PC-3 (cell line): ENCODE results near the gene TCF19. TPM values are rescaled to one million over a fixed set of nuclear protein-coding genes. Genes with fewer than 3 reads are reported as not detected.

Source experiments
- ATAC-seq: fragments of 200-7000 bp; cut with Tn5 transposase; 2 replicates; pipeline ENCODE4 v1.9.1; 2020; ENCODE audit warnings: mild to moderate bottlenecking, moderate library complexity
- BruUV-seq: library from RNA; stranded (reverse); fragments of 400-500 nt; replicated peaks from 2 replicates; lab custom pipeline; 2021; lab: Mats Ljungman, UMichigan
- CTCF ChIA-PET: fragments of 300-600 bp; sonication (Branson Sonifier 250); formaldehyde crosslinking; loops from one replicate; lab custom pipeline; 2022; ENCODE audit warnings: antibody characterized with exemption; lab: Charles Lee
- POLR2A ChIA-PET: fragments of 300-600 bp; sonication (Branson Sonifier 250); formaldehyde crosslinking; loops from one replicate; lab custom pipeline; 2022; ENCODE audit warnings: antibody characterized with exemption; ENCODE audit not compliant: unreplicated experiment; lab: Charles Lee
- DNase-seq: peaks from one replicate; pipeline ENCODE4 v3.0.0-alpha.2; 2015
- H2AFZ ChIP-seq: fragments of 300-600 bp; sonication (generic); 2 replicates; pipeline ENCODE4 v1.6.0; 2016; ENCODE audit warnings: antibody characterized with exemption, low read length
- H3F3A ChIP-seq: fragments of 300-600 bp; sonication (generic); one replicate; pipeline ENCODE4 v1.6.0; 2017; ENCODE audit warnings: antibody characterized with exemption, low read length, control low read depth, mild to moderate bottlenecking; ENCODE audit not compliant: unreplicated experiment
- H3K27ac ChIP-seq: fragments of 300-600 bp; sonication (generic); 2 replicates; pipeline ENCODE4 v1.5.1; 2016; ENCODE audit warnings: mild to moderate bottlenecking, low read length
- H3K27me3 ChIP-seq: fragments of 300-600 bp; sonication (generic); 2 replicates; pipeline ENCODE4 v1.6.1; 2016; ENCODE audit warnings: low read length, mixed read lengths
- H3K36me3 ChIP-seq: fragments of 300-600 bp; sonication (generic); 2 replicates; pipeline ENCODE4 v1.6.1; 2016; ENCODE audit warnings: low read depth, mixed run types, low read length, mixed read lengths
- H3K4me1 ChIP-seq: fragments of 300-600 bp; sonication (generic); 2 replicates; pipeline ENCODE4 v1.5.1; 2016; ENCODE audit warnings: low read length; ENCODE audit not compliant: insufficient read depth
- H3K4me2 ChIP-seq: fragments of 300-600 bp; sonication (generic); 2 replicates; pipeline ENCODE4 v1.6.0; 2016; ENCODE audit warnings: low read length
- H3K4me3 ChIP-seq: fragments of 300-600 bp; sonication (generic); 2 replicates; pipeline ENCODE4 v1.5.1; 2016; ENCODE audit warnings: mild to moderate bottlenecking, low read length, mixed read lengths
- H3K79me2 ChIP-seq: fragments of 300-600 bp; sonication (generic); 2 replicates; pipeline ENCODE4 v1.6.1; 2017; ENCODE audit warnings: low read length, mixed read lengths
- H3K9ac ChIP-seq: fragments of 300-600 bp; sonication (generic); 2 replicates; pipeline ENCODE4 v1.6.0; 2016; ENCODE audit warnings: mild to moderate bottlenecking, low read length
- H3K9me2 ChIP-seq: fragments of 300-600 bp; sonication (generic); replicated peaks from 2 replicates; pipeline ENCODE4 v1.6.1; 2016; ENCODE audit warnings: mixed run types, low read length, mixed read lengths
- H3K9me3 ChIP-seq: fragments of 300-600 bp; sonication (generic); 2 replicates; pipeline ENCODE4 v1.6.1; 2016; ENCODE audit warnings: low read length, mixed read lengths
- H4K20me1 ChIP-seq: fragments of 300-600 bp; sonication (generic); 2 replicates; pipeline ENCODE4 v1.6.1; 2016; ENCODE audit warnings: low read length, mixed read lengths
- EZH2 ChIP-seq: fragments of 300-600 bp; sonication (generic); IDR thresholded peaks from one replicate; pipeline ENCODE4 v1.6.1; 2017; ENCODE audit warnings: antibody characterized with exemption, mild to moderate bottlenecking, low read length; ENCODE audit not compliant: unreplicated experiment
- EZH2phosphoT487 ChIP-seq: fragments of 300-600 bp; sonication (generic); IDR thresholded peaks from 2 replicates; pipeline ENCODE4 v1.6.1; 2018; ENCODE audit warnings: mild to moderate bottlenecking, antibody characterized with exemption, low read length, borderline replicate concordance
- intact Hi-C: fragments of 100-400 bp; cut with micrococcal nuclease; formaldehyde crosslinking; loops from 2 replicates; pipeline ENCODE4 v1.9.0; 2023
- total RNA-seq: library from RNA; depleted of rRNA; stranded (reverse); fragments of >200 nt; gene quantifications from 2 replicates; pipeline ENCODE4 v1.2.3, GENCODE V29; 2014
- TF ChIP-seq, protein P1 (sequence below): fragments of 300-600 bp; sonication (generic); conservative IDR thresholded peaks from 2 replicates; pipeline ENCODE4 v1.5.1; 2017; ENCODE audit warnings: antibody characterized with exemption, low read depth, mild to moderate bottlenecking, low read length

TCF19 gene
- total RNA-seq, 1 experiment from 2014 or later: 88.6 TPM

DNA sequence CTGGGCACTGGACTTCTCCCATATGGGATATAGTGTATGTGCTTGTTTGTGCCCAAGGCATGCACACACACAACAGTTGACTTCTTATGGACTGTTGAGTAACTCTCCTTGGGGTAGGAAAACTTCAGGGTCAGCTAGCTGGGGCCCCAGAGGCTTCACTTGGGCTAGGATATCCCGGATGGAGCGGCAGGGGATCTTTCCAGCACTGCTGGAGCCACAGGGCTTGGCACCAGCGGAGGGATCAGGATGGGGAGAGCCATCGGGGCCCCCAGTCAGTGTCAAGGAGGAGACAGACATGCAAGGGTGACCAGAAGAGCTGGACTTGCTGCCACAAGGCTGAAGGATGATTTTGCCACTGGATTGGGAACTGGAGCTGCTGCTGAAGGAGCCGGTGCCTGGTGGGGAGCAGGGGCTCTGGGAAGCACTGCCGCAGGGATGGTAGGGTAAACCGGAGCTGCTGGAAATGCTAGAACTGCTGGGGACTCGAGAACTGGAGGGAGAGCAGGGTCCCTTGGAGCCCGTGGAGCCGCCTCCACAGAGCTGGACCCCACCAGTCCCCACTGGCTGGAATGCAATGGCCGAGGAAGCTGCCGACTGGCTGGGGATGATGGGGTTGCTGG lies 42.3 kb upstream of the TCF19 start:
- no peak for ATAC-seq
- Histone ChIP-seq H4K20me1 (no peaks in the 10 kb centered on the region), H3K9ac (no peak overlapping the region), H3K4me3 (no peak overlapping the region), H3K27me3 (no peaks in the 10 kb centered on the region), H3K9me2 (no peaks in the 10 kb centered on the region), H3K27ac (no peak overlapping the region), H3K9me3 (no peaks in the 10 kb centered on the region), H3K4me1 (peaks cover 36% of the 10 kb centered on the region), H3K79me2 (peaks cover 26% of the 10 kb centered on the region), H3K36me3 (no peaks in the 10 kb centered on the region), H3K4me2 (peak overlapping the region; percentile 84), H3F3A (no peaks in the 10 kb centered on the region), H2AFZ (no peak overlapping the region)
- TF ChIP-seq, protein P1, sequence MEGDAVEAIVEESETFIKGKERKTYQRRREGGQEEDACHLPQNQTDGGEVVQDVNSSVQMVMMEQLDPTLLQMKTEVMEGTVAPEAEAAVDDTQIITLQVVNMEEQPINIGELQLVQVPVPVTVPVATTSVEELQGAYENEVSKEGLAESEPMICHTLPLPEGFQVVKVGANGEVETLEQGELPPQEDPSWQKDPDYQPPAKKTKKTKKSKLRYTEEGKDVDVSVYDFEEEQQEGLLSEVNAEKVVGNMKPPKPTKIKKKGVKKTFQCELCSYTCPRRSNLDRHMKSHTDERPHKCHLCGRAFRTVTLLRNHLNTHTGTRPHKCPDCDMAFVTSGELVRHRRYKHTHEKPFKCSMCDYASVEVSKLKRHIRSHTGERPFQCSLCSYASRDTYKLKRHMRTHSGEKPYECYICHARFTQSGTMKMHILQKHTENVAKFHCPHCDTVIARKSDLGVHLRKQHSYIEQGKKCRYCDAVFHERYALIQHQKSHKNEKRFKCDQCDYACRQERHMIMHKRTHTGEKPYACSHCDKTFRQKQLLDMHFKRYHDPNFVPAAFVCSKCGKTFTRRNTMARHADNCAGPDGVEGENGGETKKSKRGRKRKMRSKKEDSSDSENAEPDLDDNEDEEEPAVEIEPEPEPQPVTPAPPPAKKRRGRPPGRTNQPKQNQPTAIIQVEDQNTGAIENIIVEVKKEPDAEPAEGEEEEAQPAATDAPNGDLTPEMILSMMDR: no peak
- no peak for TF ChIP-seq EZH2phosphoT487
- no peak for TF ChIP-seq EZH2
- BruUV-seq: no TSS peak
- ChIA-PET POLR2A (no interaction called here), CTCF (no interaction called here)
- DNase-seq: no peak
- intact Hi-C loops: loop anchor here (1.0 kb wide), 1 partner anchor 22 kb away; no protein-coding TSS in a partner anchor

DNA sequence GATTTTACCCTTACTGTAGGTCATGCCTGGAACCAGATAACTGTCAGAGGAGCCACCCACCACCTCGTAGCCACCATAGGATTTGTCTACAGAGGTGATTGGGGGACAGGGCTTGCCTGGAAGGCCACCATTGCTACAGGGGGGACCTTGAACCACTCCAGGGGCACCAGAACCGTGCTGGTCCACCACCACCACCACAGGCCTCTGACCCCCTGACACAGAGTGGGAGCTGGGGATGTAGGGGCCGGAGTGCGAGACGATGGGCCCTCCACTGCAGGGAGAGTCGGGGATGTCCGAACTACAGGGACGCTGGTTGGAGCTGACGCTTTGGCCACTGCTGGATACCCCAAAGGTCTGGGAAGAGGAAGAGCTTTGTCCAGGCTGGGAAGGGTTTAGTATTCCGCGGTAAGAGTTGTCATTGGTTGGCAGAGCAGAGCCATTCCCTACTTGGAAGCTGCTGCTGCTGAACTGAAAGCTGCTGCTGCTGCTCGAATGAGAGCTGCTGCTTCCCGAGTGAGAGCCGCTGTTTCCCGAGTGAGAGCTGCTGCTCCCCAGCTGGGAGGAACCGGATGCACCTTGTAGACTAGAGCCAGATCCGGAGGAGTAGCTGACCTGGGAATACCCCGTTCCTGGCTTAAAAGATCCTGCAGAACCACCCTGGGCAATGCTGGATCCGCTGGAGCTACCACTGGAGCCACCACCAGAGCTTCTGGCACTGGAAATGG lies 41.6 kb upstream of the TCF19 start:
- Histone ChIP-seq H3K9me2 (no peaks in the 10 kb centered on the region), H3K36me3 (no peaks in the 10 kb centered on the region), H3K9ac (no peak overlapping the region), H3K27ac (no peak overlapping the region), H3K4me1 (peaks cover 36% of the 10 kb centered on the region), H3K4me3 (no peak overlapping the region), H3K4me2 (0 out of 2 replicates have a peak overlapping the region, but pooled peaks have one; percentile 26), H3F3A (no peaks in the 10 kb centered on the region), H4K20me1 (no peaks in the 10 kb centered on the region), H3K79me2 (peaks cover 26% of the 10 kb centered on the region), H3K9me3 (no peaks in the 10 kb centered on the region), H3K27me3 (no peaks in the 10 kb centered on the region), H2AFZ (no peak overlapping the region)
- intact Hi-C loops: no loop called here
- no TSS peak for BruUV-seq
- ChIA-PET POLR2A (no interaction called here), CTCF (interaction anchor here (0.5 kb wide), 1 partner anchor 44 kb away, joined by 3 read pairs; no protein-coding TSS in a partner anchor)
- TF ChIP-seq EZH2 (no peak), EZH2phosphoT487 (no peak)
- TF ChIP-seq, protein P1: no peak
- no peak for ATAC-seq
- no peak for DNase-seq

GRCh38 chr6:31118178-31118577 lies 40.2 kb upstream of the TCF19 start:
- no TSS peak for BruUV-seq

More at GRCh38 chr6:31118178-31118577, 40.2 kb upstream of the TCF19 start:
- H3F3A ChIP-seq: no peaks in the 10 kb centered on the region
- peaks cover 26% of the 10 kb centered on the region for H3K79me2 ChIP-seq
- no peak overlapping the region for H3K4me3 ChIP-seq
- no peak overlapping the region for H3K27ac ChIP-seq
- peaks cover 28% of the 10 kb centered on the region for H3K4me1 ChIP-seq
- H3K9ac ChIP-seq: no peak overlapping the region
- no peak for DNase-seq
- no peaks in the 10 kb centered on the region for H3K36me3 ChIP-seq
- H3K9me3 ChIP-seq: no peaks in the 10 kb centered on the region
- intact Hi-C loops: no loop called here
- no peak overlapping the region for H3K4me2 ChIP-seq
- no peaks in the 10 kb centered on the region for H3K9me2 ChIP-seq
- H3K27me3 ChIP-seq: no peaks in the 10 kb centered on the region
- no peaks in the 10 kb centered on the region for H4K20me1 ChIP-seq
- ATAC-seq: no peak
- CTCF ChIA-PET: no interaction called here
- TF ChIP-seq, protein P1: no peak
- TF ChIP-seq EZH2 (no peak), EZH2phosphoT487 (no peak)
- no peak overlapping the region for H2AFZ ChIP-seq
- POLR2A ChIA-PET: no interaction called here
